GM12801 (cell line): ENCODE data around the gene EIF3F.

ENCODE experiments used
- CTCF ChIP-seq: IDR thresholded peaks from one replicate; pipeline ENCODE4 v1.5.1; 2011; ENCODE audit warnings: control low read depth; ENCODE audit not compliant: insufficient read length; ENCODE audit errors: extremely low read depth

EIF3F gene

GRCh38 chr11:8008212-8008611, 21.1 kb downstream of the EIF3F start:
- TF ChIP-seq CTCF, result no peak

- no peak for TF ChIP-seq CTCF
These were observed 22.7 kb downstream of the EIF3F start for GRCh38 chr11:8009856-8010255.

GRCh38 chr11:8011371-8011770, 24.2 kb downstream of the EIF3F start:
- TF ChIP-seq CTCF, result no peak

- no peak for TF ChIP-seq CTCF
These were observed 24.9 kb downstream of the EIF3F start for GRCh38 chr11:8011981-8012444.

- TF ChIP-seq CTCF, result no peak
These were observed 26.7 kb downstream of the EIF3F start for GRCh38 chr11:8013833-8014232.

- no peak for TF ChIP-seq CTCF
These were observed 28.7 kb downstream of the EIF3F start for GRCh38 chr11:8015753-8016239.

- no peak for TF ChIP-seq CTCF
These were observed 29.3 kb downstream of the EIF3F start for GRCh38 chr11:8016440-8016839.
